HG02885 (cell line): ENCODE measurements around the gene NDUFB1.

Experiments used
- ATAC-seq: cut with Tn5 transposase; IDR thresholded peaks from one replicate; pipeline ENCODE4 v1.9.1; 2021; ENCODE audit warnings: mild to moderate bottlenecking; ENCODE audit not compliant: unreplicated experiment, poor library complexity

Gene NDUFB1

GRCh38 chr14:92103363-92103989, 18.0 kb downstream of the NDUFB1 start:
- ATAC-seq = no peak

- no peak for ATAC-seq
These were observed 21.7 kb downstream of the NDUFB1 start for GRCh38 chr14:92099802-92100201.

- no peak for ATAC-seq
These were observed 28.2 kb downstream of the NDUFB1 start for GRCh38 chr14:92093320-92093719.

GRCh38 chr14:92088494-92088893, 33.0 kb downstream of the NDUFB1 start:
- no peak for ATAC-seq

- ATAC-seq = no peak
These were observed 47.0 kb downstream of the NDUFB1 start for GRCh38 chr14:92074555-92074954.
